Activated gamma-delta T cell treated with Interleukin-2 at 50 U/mL for 16 hours (primary cell): ENCODE measurements around the gene FAH.

Source experiments
- DNase-seq: peaks from one replicate; pipeline ENCODE4 v3.0.0-alpha.2; 2020

The FAH gene

DNA sequence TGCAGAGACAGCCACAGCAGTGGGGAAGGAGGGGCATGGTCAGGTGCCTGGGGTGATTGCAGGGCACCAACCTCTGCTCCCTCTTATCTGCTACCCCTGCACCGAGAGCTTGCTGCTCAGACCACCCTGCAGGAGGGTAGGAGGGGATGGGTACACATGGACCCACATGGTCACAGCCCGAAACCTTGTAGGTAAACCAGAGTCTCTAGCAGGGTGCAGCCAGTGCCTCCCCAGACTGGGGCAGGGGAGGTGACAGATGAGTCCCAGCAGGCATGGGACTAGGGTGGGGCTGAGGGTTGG, 49.2 kb downstream of the FAH start:
- no peak for DNase-seq

GRCh38 chr15:80202641-80203360, 50.0 kb downstream of the FAH start:
- DNase-seq: no peak

- no peak for DNase-seq
Observed at GRCh38 chr15:80203361-80203885, 50.6 kb downstream of the FAH start.

- DNase-seq: no peak
Observed at GRCh38 chr15:80204231-80204630, 51.4 kb downstream of the FAH start.

DNA sequence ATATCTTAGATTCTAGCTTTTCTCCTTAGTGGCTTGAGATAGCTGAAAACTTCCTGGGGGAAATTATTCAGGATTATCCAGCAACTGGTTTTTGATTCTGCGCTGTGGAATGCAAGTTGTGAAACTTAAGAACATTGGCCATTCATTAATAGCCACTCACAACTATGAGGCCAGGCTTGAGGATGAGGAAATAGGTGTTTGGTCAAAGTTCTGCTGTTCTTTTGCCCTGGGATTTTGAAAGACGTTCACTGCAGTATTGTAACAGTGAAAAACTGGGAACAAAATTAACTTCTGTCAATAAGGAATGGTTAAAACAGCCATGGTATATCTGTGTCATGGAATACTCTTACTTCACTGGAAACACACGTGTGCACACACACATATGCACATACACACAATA, 55.1 kb downstream of the FAH start:
- no peak for DNase-seq

DNA sequence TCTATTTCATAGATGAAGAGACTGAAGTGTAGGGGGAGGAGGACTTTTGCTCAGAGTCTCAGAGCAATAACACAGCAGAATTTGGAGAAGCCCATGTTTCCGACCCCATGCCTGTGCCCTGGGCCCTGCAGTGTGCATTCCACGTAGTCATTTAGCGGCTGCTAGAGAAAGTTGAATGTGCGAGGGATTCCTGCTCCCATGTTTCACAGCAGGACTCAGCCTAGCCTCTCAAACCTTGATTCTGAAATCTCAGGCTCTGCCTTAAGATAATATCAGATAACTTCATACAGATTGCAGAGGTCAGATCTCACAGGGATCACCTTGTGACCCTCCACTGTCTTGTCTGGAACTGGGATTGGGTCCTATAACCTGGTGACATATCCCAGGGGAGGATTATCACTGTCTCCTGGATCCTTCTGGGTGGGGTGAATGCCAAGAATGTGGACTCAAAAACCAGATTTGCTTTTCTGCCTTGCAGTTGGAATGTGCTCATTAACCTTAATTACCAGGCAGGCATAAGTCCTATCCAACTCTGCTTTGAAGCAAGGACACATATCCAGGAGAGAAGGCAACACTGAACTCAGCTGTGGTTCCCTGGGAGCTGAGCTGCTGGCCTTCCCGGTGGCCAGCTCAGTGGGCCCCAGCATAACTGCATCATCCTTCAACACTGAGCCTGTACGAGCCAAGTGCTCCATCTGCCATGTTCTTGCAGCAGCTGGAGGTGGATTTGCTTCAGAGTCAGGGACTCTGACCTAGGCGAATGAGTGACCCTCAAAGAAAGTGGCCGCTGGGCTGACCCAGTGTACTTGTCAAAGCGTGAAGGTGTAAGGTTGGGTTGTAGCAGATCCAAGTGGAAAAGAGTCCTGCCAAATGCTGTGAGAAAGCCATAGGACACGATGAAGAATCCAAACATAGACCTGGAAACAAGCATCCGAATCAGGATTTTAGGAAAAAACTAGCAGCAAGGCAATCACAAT, 56.2 kb downstream of the FAH start:
- no peak for DNase-seq

DNA sequence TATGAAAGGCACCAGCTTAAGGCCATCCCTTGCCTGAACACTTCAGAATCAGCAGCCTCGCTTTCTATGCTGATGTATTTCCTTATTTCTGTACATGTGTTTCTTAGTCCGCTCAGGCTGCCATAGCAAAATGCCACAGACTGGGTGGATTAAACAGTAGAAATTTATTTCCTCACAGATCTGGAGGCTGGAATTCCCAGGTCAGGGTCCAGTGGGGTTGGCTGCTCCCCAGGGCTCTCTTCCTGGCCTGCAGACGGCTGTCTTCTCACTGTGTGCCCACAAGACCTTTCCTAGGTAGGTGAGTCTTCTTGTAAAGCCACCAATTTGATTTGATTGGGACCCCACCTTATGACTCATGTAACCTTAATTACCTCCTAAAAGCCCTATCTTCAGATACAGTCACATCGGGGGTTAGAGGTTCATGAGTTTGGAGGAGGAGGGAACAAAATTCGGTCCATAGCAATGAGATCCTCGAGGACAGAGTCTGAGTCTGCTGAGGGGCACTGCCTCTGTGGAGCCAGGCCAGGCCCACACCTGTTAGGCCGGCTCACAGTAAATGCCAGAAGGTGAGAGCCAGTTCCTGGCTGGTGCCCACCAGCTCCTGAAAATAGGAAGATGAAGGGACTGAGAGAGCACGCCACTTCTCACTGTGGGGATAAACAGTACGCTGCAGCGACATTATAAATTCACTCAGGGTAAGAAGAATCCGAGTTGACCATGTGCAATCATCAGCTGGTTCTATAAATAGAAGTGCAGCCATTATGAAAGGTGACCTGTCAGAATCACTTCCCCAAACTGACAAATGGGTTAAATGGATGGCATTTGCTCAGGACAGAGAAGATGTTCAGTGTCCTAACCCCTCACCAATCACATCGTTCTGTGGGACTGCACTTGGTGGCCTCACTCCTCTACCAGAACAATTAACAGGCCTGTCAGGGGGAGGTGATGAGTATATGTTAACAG, 58.1 kb downstream of the FAH start:
- DNase-seq: no peak

- no peak for DNase-seq
Observed at GRCh38 chr15:80211976-80212375, 59.2 kb downstream of the FAH start.

DNA sequence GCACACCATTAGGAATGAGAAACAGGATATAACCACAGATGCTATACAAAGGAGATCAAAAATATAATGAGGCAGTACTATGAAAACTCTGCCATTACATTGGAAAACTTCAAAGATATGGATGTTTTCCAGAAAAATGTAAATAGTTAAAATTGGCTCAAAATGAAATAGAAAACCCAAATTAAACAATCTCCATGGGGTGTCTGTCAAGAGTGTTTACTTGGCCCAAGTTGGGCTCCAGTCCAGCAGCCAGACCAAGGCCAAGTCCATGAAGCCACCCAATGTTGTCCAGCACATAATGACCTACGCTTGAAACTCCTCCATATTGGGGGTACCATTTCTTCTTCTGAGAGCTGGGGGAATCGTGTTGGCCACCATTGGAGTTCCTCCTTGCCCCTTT, 62.1 kb downstream of the FAH start:
- DNase-seq: no peak

GRCh38 chr15:80216141-80216540, 63.3 kb downstream of the FAH start:
- no peak for DNase-seq

DNA sequence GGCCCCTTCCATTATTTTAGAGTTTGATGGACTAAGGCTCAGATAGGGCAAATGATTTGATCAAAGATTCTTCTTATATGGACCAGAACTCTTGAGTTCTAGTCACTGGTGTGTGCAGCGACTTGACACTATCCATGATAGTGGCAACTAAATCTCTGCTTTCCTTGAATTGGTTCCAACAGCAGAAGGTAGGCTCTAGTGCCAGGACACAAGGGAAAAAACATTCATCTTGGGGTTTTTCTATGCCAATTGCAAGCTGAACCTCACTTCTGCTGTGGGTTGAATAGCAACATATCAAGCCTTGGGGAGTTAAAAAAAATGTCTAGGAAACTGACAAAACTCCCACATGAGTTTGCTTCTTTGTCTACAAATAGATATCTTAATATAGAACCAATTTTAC, 64.1 kb downstream of the FAH start:
- DNase-seq: no peak

- no peak for DNase-seq
Observed at GRCh38 chr15:80217327-80217900, 64.6 kb downstream of the FAH start.

DNA sequence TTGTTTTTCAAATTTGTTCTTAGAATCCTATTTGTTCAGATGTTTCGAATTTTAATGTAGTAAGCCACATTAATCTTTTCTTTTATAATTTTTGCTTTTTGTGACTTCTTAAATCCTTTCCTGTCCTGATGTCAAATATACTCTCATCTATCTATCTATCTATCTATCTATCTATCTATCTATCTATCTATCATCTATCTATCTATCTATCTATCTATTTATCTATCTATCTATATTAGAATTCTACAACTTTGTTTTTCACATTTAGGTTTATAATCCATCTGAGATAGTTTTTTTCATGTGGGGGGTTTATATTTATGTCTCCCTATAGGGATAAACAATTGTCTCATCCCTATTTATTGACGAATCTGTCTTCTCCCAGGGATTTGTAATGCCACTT, 67.2 kb downstream of the FAH start:
- no peak for DNase-seq

GRCh38 chr15:80228959-80229610, 76.3 kb downstream of the FAH start:
- no peak for DNase-seq

DNA sequence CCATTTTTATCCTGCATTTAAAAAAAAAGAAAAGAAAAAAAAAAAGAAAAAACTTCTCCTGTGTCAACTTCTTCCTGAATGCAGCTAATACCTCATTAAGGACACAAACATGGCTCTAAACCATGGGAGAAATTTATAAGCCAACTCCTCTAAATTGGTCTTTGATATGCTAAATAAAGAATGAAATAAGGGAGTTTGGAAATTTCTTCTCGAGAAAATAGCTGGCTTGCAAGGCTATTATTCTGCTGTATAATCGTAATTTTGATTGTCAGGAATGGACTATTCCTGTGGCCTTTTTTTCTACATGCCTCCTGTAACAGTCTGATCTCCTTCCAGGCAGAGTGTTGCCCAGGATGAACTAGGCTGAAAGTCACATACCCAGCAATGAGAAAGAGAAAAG, 78.6 kb downstream of the FAH start:
- DNase-seq: no peak

GRCh38 chr15:80233581-80233980, 80.8 kb downstream of the FAH start:
- DNase-seq: no peak

GRCh38 chr15:80234883-80235282, 82.1 kb downstream of the FAH start:
- peak; percentile 16 for DNase-seq
